ENCODE data around the gene AGBL1. TPM values are rescaled to one million over a fixed set of nuclear protein-coding genes. Genes with fewer than 3 reads are reported as not detected.

Gene AGBL1
- total and polyA plus RNA-seq, 11 donors, result under 0.01 to 0.08 (median 0.02) TPM; not detected in 8

DNA sequence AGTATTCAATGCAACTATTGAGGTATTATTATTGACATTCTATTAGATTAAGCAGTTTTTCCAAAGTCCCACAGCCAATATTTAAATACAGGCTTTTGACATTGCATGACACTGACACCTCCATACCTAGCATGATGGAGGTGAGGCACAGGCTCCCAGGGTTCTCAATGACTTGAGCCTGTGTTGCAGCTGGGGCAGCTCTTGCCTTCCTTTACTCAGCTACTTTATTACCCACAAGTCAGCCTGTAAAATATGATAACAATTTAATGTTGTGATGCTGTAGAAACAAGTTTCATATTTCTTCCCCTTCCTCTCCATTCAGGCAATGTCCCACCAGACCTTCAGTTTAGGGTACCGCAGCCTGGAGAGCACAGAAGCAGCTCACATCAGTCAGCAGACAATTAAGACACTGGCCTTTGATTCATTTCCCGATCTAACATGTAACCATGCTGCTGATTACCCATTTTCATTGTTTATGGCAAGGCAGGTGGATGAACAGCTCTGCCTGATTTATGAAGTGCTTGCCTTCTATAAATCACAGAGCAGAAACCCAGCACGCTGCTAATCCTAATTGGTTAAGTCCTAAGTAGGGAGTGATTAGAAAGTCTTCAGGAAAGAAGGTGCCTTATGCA lies 826.1 kb downstream of the AGBL1 start:
- intact Hi-C loops (cut with DNase I), result no loop called here
- Histone ChIP-seq H3K4me1 (no peaks in the 10 kb centered on the region), H3K27me3 (no peaks in the 10 kb centered on the region), H3K36me3 (no peaks in the 10 kb centered on the region), H3K27ac (no peak overlapping the region), H3K4me3 (no peak overlapping the region), H3K9me3 (no peaks in the 10 kb centered on the region)
- DNase-seq (no peak), ATAC-seq (no peak)
- WGBS, 4 donors, result 75 to 86% (median 80%) methylated on average over 3 of the region's 3 CpGs
- TF ChIP-seq POLR2A (IDR thresholded peaks at IDR 0.05), result no peak
- TF ChIP-seq, protein P1, sequence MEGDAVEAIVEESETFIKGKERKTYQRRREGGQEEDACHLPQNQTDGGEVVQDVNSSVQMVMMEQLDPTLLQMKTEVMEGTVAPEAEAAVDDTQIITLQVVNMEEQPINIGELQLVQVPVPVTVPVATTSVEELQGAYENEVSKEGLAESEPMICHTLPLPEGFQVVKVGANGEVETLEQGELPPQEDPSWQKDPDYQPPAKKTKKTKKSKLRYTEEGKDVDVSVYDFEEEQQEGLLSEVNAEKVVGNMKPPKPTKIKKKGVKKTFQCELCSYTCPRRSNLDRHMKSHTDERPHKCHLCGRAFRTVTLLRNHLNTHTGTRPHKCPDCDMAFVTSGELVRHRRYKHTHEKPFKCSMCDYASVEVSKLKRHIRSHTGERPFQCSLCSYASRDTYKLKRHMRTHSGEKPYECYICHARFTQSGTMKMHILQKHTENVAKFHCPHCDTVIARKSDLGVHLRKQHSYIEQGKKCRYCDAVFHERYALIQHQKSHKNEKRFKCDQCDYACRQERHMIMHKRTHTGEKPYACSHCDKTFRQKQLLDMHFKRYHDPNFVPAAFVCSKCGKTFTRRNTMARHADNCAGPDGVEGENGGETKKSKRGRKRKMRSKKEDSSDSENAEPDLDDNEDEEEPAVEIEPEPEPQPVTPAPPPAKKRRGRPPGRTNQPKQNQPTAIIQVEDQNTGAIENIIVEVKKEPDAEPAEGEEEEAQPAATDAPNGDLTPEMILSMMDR (IDR thresholded peaks at IDR 0.05), result no peak

DNA sequence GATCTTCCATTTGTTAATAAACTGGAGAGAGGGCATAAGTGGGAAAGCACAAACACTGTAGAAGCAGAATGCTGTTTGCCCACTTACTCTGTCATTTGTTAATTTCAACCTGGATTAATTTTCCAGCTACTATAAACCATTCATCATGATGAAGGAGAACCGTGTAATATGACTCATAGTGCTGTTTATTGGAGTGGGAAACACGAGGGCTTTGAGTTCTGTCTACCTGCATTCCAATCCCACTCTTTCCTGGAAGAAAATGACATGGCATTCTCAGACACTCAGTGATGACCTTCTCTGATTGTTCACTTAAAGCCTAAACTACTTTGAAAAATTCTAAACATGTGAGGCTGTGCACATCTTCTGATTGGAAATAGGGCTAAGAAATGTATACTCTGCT lies 826.7 kb downstream of the AGBL1 start:
- no peaks in the 10 kb centered on the region for H3K4me1 ChIP-seq
- DNase-seq, result no peak
- H3K27me3 ChIP-seq, result no peaks in the 10 kb centered on the region
- intact Hi-C loops (cut with DNase I), result no loop called here
- H3K4me3 ChIP-seq, result no peak overlapping the region
- no peak overlapping the region for H3K27ac ChIP-seq
- WGBS, 4 donors, result 41 to 63% (median 54%) methylated on average over 2 of the region's 2 CpGs
- no peaks in the 10 kb centered on the region for H3K9me3 ChIP-seq
- ATAC-seq, result no peak
- TF ChIP-seq, protein P1 (IDR thresholded peaks at IDR 0.05), result no peak
- TF ChIP-seq POLR2A (IDR thresholded peaks at IDR 0.05), result no peak
- no peaks in the 10 kb centered on the region for H3K36me3 ChIP-seq

DNA sequence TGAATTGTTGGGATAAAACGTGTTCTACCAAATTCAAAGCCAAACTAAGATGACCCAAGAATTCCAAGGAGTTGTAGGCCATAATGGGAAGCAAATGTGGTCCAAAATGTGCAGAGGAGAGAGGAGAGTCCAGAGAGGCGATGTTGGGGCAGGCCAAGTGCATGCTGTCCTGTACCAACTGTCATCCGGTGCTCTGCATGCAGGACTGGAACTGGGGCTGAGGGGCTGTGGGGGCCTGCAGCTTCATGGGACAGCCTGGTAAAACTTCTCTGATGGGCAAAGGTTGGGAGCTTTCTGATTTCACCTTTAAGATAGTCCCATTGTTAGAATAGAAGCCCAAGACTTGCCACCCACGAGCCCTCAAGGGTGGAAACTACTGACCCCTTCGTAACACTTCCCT lies 831.4 kb downstream of the AGBL1 start:
- 72 to 86% (median 82%) methylated on average over 5 of the region's 5 CpGs for WGBS, 4 donors
- no peak overlapping the region for H3K27ac ChIP-seq
- no peaks in the 10 kb centered on the region for H3K36me3 ChIP-seq
- no peak for ATAC-seq
- H3K4me1 ChIP-seq, result peaks cover 0 to 5% (median under 1%) of the 10 kb centered on the region in 12 donors
- DNase-seq, result no peak
- no peaks in the 10 kb centered on the region for H3K27me3 ChIP-seq
- intact Hi-C loops (cut with DNase I), result loop anchor here in 6 of 10 donors (10.0 kb wide), 6 partner anchors 286 to 1334 kb away; no protein-coding TSS in a partner anchor
- H3K4me3 ChIP-seq, result no peak overlapping the region
- TF ChIP-seq, protein P1 (IDR thresholded peaks at IDR 0.05), result no peak
- no peak for TF ChIP-seq POLR2A (IDR thresholded peaks at IDR 0.05)
- H3K9me3 ChIP-seq, result no peaks in the 10 kb centered on the region

DNA sequence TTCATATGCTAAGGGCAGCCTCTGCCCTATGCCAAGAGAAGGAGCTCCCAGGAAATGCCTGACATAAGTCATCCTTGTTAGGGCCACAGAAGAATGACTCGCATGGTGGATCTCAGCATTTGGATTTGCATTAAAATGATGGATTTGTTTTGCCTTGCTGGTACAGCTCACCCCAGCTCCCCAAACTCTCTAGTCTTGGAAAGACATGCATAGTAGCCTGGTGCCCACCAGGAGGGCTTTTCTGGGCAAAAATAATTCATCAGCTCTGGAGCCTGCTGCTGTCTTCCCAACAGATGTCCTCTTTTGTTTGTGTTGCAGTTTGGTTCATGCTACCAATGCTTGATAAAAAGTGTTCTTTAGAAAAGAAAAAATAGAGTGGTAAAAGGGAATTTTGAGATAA lies 833.0 kb downstream of the AGBL1 start:
- no peaks in the 10 kb centered on the region for H3K36me3 ChIP-seq
- DNase-seq (no peak), ATAC-seq (no peak)
- H3K27ac ChIP-seq, result no peak overlapping the region
- no peak overlapping the region for H3K4me3 ChIP-seq
- no peaks in the 10 kb centered on the region for H3K9me3 ChIP-seq
- peaks cover 0 to 21% (median 13%) of the 10 kb centered on the region in 12 donors for H3K4me1 ChIP-seq
- H3K27me3 ChIP-seq, result no peaks in the 10 kb centered on the region
- TF ChIP-seq POLR2A (IDR thresholded peaks at IDR 0.05), result no peak
- TF ChIP-seq, protein P1 (IDR thresholded peaks at IDR 0.05), result no peak
- intact Hi-C loops (cut with DNase I), result loop anchor here in 6 of 10 donors (10.0 kb wide), 6 partner anchors 288 to 1332 kb away; no protein-coding TSS in a partner anchor
- 79 to 100% (median 94%) methylated on average over 1 of the region's 1 CpG for WGBS, 4 donors

Data from heart left ventricle (tissue), 16 donors.